IMR-90 (cell line): ENCODE data around the gene AADACL4.

Experiments
- CEBPB ChIP-seq: IDR thresholded peaks from 2 replicates; pipeline ENCODE4 v1.6.1; 2012; ENCODE audit warnings: low read depth, low read length, improper control_type of control experiment
- CTCF ChIP-seq: conservative IDR thresholded peaks from 2 replicates; pipeline ENCODE4 v1.5.1; 2012; ENCODE audit warnings: mild to moderate bottlenecking, low read depth, low read length, improper control_type of control experiment
- ELK1 ChIP-seq: fragments of 150-350 bp; IDR thresholded peaks from 2 replicates; pipeline ENCODE4 v1.6.1; 2016; ENCODE audit warnings: low read depth, mild to moderate bottlenecking, low read length, moderate library complexity, borderline replicate concordance
- FOS ChIP-seq: fragments of 150-350 bp; IDR thresholded peaks from 2 replicates; pipeline ENCODE4 v1.6.1; 2016; ENCODE audit warnings: low read depth, low read length
- MAFK ChIP-seq: IDR thresholded peaks from 2 replicates; pipeline ENCODE4 v1.6.1; 2012; ENCODE audit warnings: low read depth, low read length, improper control_type of control experiment
- NFE2L2 ChIP-seq: fragments of 150-350 bp; IDR thresholded peaks from 2 replicates; pipeline ENCODE4 v1.6.1; 2016; ENCODE audit warnings: low read depth, mild to moderate bottlenecking, low read length
- POLR2A ChIP-seq: IDR thresholded peaks from 2 replicates; pipeline ENCODE4 v1.6.1; 2012; ENCODE audit warnings: mild to moderate bottlenecking, low read depth, low read length
- RAD21 ChIP-seq: IDR thresholded peaks from 2 replicates; pipeline ENCODE4 v1.6.1; 2012; ENCODE audit warnings: low read length, improper control_type of control experiment
- RCOR1 ChIP-seq: IDR thresholded peaks from 2 replicates; pipeline ENCODE4 v1.6.1; 2012; ENCODE audit warnings: mild to moderate bottlenecking, low read length, improper control_type of control experiment; ENCODE audit not compliant: insufficient replicate concordance
- RFX5 ChIP-seq: IDR thresholded peaks from 2 replicates; pipeline ENCODE4 v1.8.0; 2012; ENCODE audit warnings: low read depth, mild to moderate bottlenecking, low read length, moderate library complexity
- USF2 ChIP-seq: fragments of 150-350 bp; IDR thresholded peaks from 2 replicates; pipeline ENCODE4 v1.6.1; 2017; ENCODE audit warnings: mild to moderate bottlenecking, antibody characterized with exemption, low read length, low read depth

GRCh38 chr1:12618661-12618964 lies 25.3 kb upstream of the AADACL4 start:
- TF ChIP-seq RFX5 (no peak), RCOR1 (no peak), POLR2A (no peak), CTCF (no peak), RAD21 (no peak), CEBPB (no peak), NFE2L2 (no peak), ELK1 (no peak), USF2 (no peak), FOS (no peak), MAFK (no peak)
